Activated effector memory CD4-positive, alpha-beta T cell treated with Interleukin-2 at 50 U/mL for 16 hours (primary cell): Measurements from ENCODE around the gene STOX2.
"Not testable (repeated sequence)": the region's sequence is repeated elsewhere in the genome, so short reads cannot be mapped to it uniquely, and the experiment has no call there.

Experiments
- DNase-seq: peaks from one replicate; pipeline ENCODE4 v3.0.0-alpha.2; 2020

STOX2 gene

DNA sequence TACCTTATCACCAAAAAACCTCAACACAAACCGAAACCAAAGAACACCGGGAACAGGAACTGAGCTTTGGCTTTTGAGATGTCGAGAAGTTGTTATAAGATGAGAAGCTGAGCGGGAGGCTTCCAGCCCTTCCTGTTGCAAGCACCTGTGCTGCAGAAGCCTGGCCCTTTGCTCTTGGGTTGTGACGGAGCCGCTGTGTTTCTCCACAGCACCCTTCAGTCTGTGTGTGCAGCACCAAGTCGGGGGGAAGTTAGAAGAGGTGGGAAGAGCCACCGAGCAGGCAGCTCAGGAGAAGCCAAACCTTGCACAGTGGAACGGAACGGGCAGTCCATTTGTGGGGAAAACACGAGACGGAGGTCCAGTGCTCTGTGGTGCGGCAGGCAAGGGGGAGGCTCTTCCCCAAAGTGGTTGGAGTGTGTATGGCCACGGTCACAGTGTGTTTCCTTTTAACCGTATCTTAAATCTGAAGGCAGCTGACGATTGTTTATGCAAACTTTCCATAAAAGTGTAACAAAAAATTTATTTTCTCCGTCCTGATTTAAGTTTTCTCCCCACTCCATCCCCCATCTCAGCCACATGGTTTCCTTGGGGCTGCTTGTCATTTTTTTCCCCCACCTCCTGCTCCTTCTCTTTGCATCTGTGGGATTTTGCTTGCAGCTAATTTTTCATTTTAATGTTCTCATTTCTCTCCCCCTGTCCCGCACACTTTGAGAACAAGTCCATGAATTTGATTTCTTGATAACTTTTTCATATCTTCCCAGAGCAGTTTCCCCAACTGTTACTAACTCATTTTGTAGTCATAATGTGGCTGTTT is 123.7 kb downstream of the STOX2 start:
- DNase-seq: peak; percentile 1

- DNase-seq: no peak
Observed at GRCh38 chr4:184030036-184030435, 124.9 kb downstream of the STOX2 start.

DNA sequence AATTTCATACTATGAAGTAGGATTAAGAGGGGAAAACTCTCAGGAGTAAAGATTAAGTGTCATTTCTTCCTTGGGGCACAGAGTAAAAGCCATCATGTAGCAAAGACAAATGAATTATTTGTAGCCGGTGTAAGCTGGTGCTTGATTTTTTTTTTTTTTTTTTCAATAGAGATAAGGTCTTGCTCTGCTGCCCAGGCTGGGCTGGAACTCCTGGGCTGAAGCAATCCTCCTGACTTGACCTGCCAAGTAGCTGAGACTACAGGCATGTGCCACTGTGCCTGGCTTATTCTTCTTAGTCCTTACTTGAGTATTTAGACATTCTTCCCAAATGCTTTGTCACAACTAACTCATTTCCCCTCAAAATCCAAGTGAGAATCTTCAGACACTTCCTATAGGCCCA is 125.7 kb downstream of the STOX2 start:
- no peak for DNase-seq

- no peak for DNase-seq
Observed at GRCh38 chr4:184032091-184032490, 127.0 kb downstream of the STOX2 start.

DNA sequence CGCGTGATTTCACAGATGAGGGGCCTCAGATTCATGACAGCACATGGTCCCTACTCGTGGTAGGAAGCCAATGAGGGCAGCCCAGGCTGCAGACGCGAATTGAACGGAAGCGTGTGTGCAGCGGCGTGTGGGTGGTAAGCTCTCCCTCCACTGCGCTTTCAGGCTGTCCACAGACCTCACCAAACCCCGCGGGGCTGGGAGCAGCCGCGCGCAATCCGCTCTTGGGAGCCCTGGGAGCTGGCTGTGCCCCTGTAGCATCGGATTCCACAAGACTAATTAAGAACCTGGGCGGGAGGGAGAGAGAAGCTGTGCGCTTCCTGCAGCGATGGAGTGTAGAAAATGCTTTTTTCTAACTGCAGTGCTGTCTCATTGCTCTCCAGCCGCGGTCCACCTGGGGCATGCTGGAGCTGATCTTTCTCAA is 134.9 kb downstream of the STOX2 start:
- no peak for DNase-seq

- no peak for DNase-seq
Observed at GRCh38 chr4:184041156-184041555, 136.0 kb downstream of the STOX2 start.

GRCh38 chr4:184046148-184046547 is 141.0 kb downstream of the STOX2 start:
- no peak for DNase-seq

DNA sequence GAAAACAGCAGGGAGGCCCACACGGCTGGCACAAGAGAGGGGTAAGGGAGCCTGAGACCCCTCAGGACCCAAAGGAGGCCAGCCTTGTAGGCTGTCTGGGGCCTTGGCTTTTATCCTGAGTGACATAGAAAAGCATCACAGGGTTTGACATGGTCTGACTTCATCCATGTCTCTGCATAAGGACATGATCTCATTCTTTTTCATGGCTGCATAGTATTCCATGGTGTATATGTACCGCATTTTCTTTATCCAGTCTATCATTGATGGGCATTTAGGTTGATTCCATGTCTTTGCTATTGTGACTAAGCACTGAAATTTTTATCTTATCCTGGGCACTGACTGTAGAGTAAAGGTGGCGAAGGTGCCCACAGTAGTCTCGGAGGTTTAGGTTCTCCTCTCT is 146.2 kb downstream of the STOX2 start:
- DNase-seq: not testable (repeated sequence)

- no peak for DNase-seq
Observed at GRCh38 chr4:184052616-184053015, 147.5 kb downstream of the STOX2 start.

- no peak for DNase-seq
Observed at GRCh38 chr4:184053434-184053833, 148.3 kb downstream of the STOX2 start.

DNA sequence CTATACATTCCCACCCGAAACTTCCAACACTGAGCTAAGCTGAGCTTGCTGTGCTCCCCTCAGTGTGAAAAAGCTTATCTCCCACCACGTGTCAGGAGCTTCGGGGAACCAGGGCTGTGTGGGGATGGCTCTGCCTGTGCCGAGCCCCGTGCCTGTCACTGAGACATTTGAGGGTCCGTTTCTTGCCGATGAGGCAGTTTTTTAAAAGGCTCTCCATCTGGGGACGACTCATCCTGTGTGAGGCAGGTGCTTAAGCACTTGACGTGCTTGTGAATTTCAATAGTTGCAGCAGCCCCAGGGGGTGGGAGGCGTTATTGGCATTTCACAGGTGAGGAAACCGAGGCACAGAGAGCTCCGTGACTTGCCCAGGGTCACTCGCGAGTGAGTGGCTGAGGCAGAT is 151.8 kb downstream of the STOX2 start:
- no peak for DNase-seq

GRCh38 chr4:184058026-184058425 is 152.9 kb downstream of the STOX2 start:
- DNase-seq: no peak

DNA sequence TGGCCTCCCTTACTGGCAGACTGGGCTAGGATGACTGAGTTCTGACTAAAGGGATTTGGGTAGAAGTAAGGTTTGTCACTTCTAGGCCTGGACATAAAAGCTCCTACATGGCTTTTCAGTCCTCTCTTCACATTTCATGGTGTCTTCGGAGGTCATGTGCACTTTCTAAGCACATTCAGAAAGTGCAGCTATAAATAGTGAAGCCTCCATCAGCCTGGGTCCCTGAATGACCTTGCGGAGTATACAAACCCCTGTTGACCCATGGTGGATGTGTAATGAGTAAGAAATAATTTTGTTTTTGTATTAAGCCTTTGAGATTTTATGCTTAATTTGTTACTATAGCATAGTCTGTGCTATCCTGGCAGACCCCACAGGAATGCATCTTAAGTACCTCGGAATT is 154.0 kb downstream of the STOX2 start:
- no peak for DNase-seq

GRCh38 chr4:184061582-184061981 is 156.5 kb downstream of the STOX2 start:
- no peak for DNase-seq

- no peak for DNase-seq
Observed at GRCh38 chr4:184062769-184063168, 157.7 kb downstream of the STOX2 start.

DNA sequence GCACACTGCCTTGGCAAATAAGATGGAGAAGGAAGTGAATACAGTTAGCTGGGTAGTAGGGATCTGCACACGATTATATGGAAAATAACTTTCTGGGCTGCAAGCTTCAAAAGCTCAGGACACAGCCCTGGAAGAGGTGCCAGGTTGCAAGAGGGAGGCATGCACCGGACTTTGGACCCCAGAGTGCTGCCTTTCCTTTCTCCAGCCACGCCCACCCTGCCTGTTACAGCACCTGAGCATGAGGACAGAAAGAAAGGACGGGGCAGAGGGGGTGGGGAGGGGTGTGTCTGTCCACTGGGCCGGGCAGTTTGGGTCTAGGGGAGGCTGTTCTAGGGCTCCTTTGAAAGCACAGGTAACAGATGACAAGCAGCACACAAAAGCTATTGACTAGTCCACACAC is 159.8 kb downstream of the STOX2 start:
- no peak for DNase-seq

GRCh38 chr4:184066584-184067300 is 161.6 kb downstream of the STOX2 start:
- DNase-seq: no peak

- DNase-seq: no peak
Observed at GRCh38 chr4:184067931-184068554, 162.9 kb downstream of the STOX2 start.
